Left lobe of liver (tissue), 2 donors: ENCODE measurements around the gene SLC7A11. TPM values are rescaled to one million over a fixed set of nuclear protein-coding genes. Genes with fewer than 3 reads are reported as not detected.

Source experiments
- ATAC-seq: fragments of 200-7000 bp; cut with Tn5 transposase; one replicate; pipeline ENCODE4 v1.9.1; 2020; ENCODE audit warnings: mild to moderate bottlenecking, moderate library complexity
- DNase-seq: peaks from one replicate; pipeline ENCODE4 v3.0.0-alpha.2; 2020; ENCODE audit warnings: low spot score
- total RNA-seq: library from RNA; stranded (reverse); gene quantifications from one replicate; pipeline ENCODE4 v1.2.1, GENCODE V29; 2021
- donor health status: DM: no; HTN: no; CAD: no; lungs with moderate emphysema.
- donor health status: DM: no; HTN: yes; CAD: no.

Gene SLC7A11
- 0.13 TPM for total RNA-seq

GRCh38 chr4:138242076-138242833, at the start of gene SLC7A11:
Gene SLC7A11 (minus strand): TSS chr4:138242349. CDS start chr4:138242069, 280 bp downstream.
- peak; percentile 74 for ATAC-seq
- DNase-seq, result no peak

- DNase-seq (no peak), ATAC-seq (no peak)
These were observed 49.3 kb upstream of the SLC7A11 start for GRCh38 chr4:138291431-138291830.

GRCh38 chr4:138290805-138291204, 48.7 kb upstream of the SLC7A11 start:
- no peak for DNase-seq
- ATAC-seq, result no peak

- DNase-seq (no peak), ATAC-seq (no peak)
These were observed 37.1 kb upstream of the SLC7A11 start for GRCh38 chr4:138279286-138279685.

GRCh38 chr4:138277133-138277532, 35.0 kb upstream of the SLC7A11 start:
- DNase-seq (no peak), ATAC-seq (no peak)

GRCh38 chr4:138275963-138276621, 33.9 kb upstream of the SLC7A11 start:
- ATAC-seq, result no peak
- DNase-seq, result no peak

GRCh38 chr4:138275216-138275615, 33.1 kb upstream of the SLC7A11 start:
- ATAC-seq (no peak), DNase-seq (no peak)

GRCh38 chr4:138269175-138269574, 27.0 kb upstream of the SLC7A11 start:
- DNase-seq (no peak), ATAC-seq (no peak)

GRCh38 chr4:138267835-138268234, 25.7 kb upstream of the SLC7A11 start:
- ATAC-seq (no peak), DNase-seq (no peak)

- DNase-seq, result no peak
- ATAC-seq, result no peak
These were observed 24.8 kb upstream of the SLC7A11 start for GRCh38 chr4:138266948-138267347.

- no peak for DNase-seq
- no peak for ATAC-seq
These were observed 21.2 kb upstream of the SLC7A11 start for GRCh38 chr4:138263247-138263816.

GRCh38 chr4:138262469-138262868, 20.3 kb upstream of the SLC7A11 start:
- ATAC-seq (no peak), DNase-seq (no peak)

GRCh38 chr4:138262030-138262429, 19.9 kb upstream of the SLC7A11 start:
- DNase-seq, result no peak
- no peak for ATAC-seq

GRCh38 chr4:138259824-138260223, 17.7 kb upstream of the SLC7A11 start:
- DNase-seq (no peak), ATAC-seq (no peak)

- no peak for ATAC-seq
- DNase-seq, result no peak
These were observed 17.1 kb upstream of the SLC7A11 start for GRCh38 chr4:138259271-138259670.

GRCh38 chr4:138256608-138257007, 14.5 kb upstream of the SLC7A11 start:
- ATAC-seq, result no peak

GRCh38 chr4:138255917-138256597, 13.9 kb upstream of the SLC7A11 start:
- no peak for ATAC-seq
- DNase-seq, result no peak

More at GRCh38 chr4:138256608-138257007, 14.5 kb upstream of the SLC7A11 start:
- DNase-seq, result no peak

GRCh38 chr4:138252551-138252950, 10.4 kb upstream of the SLC7A11 start:
- ATAC-seq, result no peak

GRCh38 chr4:138251938-138252337, 9.8 kb upstream of the SLC7A11 start:
- no peak for DNase-seq
- no peak for ATAC-seq

More at GRCh38 chr4:138252551-138252950, 10.4 kb upstream of the SLC7A11 start:
- no peak for DNase-seq

- ATAC-seq, result no peak
- no peak for DNase-seq
These were observed 7.0 kb upstream of the SLC7A11 start for GRCh38 chr4:138249132-138249531.

GRCh38 chr4:138248058-138248457, 5.9 kb upstream of the SLC7A11 start:
- DNase-seq (no peak), ATAC-seq (no peak)
